ENCODE results near the gene TCFL5.

The TCFL5 gene

DNA sequence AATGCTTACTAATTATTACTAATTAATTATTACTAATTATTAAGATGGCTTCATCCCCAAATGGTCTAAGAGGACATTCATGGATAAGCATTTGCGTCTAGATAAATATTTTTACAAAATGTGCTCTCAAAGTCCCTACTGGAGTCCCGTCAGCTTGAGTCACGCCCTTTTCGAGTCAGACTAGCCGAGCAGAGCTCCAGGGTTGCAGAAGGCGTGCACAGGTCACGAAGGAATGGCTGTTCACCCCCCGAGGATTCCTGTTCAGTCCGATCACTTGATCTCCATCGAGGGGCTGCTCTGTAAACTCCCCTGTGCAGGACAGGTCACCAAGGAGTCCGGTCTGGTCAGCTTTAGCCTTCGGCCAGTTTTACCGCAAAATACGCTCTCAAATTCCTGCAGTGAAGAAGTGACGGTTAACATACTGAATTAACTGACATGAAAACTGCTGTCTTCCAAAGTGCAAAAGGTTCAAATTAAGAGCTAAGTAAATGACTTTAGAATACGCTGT lies 19.9 kb downstream of the TCFL5 start:
- no peak overlapping the region for H3K4me2 ChIP-seq (ENCODE audit: low read depth, low read length, poor library complexity, severe bottlenecking)
- no peaks in the 10 kb centered on the region for H3K36me3 ChIP-seq (ENCODE audit: low read length)
- no peak overlapping the region for H2AFZ ChIP-seq (ENCODE audit: low read depth, low read length, severe bottlenecking)
- H4K20me1 ChIP-seq (ENCODE audit: low read depth, low read length), result no peaks in the 10 kb centered on the region
- no peaks in the 10 kb centered on the region for H3K79me2 ChIP-seq (ENCODE audit: insufficient read depth, low read length)
- TF ChIP-seq, protein P1, sequence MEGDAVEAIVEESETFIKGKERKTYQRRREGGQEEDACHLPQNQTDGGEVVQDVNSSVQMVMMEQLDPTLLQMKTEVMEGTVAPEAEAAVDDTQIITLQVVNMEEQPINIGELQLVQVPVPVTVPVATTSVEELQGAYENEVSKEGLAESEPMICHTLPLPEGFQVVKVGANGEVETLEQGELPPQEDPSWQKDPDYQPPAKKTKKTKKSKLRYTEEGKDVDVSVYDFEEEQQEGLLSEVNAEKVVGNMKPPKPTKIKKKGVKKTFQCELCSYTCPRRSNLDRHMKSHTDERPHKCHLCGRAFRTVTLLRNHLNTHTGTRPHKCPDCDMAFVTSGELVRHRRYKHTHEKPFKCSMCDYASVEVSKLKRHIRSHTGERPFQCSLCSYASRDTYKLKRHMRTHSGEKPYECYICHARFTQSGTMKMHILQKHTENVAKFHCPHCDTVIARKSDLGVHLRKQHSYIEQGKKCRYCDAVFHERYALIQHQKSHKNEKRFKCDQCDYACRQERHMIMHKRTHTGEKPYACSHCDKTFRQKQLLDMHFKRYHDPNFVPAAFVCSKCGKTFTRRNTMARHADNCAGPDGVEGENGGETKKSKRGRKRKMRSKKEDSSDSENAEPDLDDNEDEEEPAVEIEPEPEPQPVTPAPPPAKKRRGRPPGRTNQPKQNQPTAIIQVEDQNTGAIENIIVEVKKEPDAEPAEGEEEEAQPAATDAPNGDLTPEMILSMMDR (IDR thresholded peaks at IDR 0.05; ENCODE audit: insufficient read depth, low read length, poor library complexity, severe bottlenecking), result no peak
- TF ChIP-seq EZH2phosphoT487 (conservative IDR thresholded peaks at IDR 0.05; ENCODE audit: low read length), result no peak
- H3K9me2 ChIP-seq (replicated peaks; ENCODE audit: insufficient read depth, low read length), result no peaks in the 10 kb centered on the region
- no peak overlapping the region for H3K4me3 ChIP-seq (ENCODE audit: insufficient read depth, low read length, poor library complexity, severe bottlenecking)
- H3K9me3 ChIP-seq (ENCODE audit: insufficient read depth, low read length), result no peaks in the 10 kb centered on the region
- H3K27me3 ChIP-seq (ENCODE audit: low read length), result no peaks in the 10 kb centered on the region
- no peaks in the 10 kb centered on the region for H3F3A ChIP-seq (ENCODE audit: insufficient read depth)
- no peak overlapping the region for H3K27ac ChIP-seq (ENCODE audit: low read depth, low read length)
- H3K9ac ChIP-seq (ENCODE audit: low read length), result no peak overlapping the region

DNA sequence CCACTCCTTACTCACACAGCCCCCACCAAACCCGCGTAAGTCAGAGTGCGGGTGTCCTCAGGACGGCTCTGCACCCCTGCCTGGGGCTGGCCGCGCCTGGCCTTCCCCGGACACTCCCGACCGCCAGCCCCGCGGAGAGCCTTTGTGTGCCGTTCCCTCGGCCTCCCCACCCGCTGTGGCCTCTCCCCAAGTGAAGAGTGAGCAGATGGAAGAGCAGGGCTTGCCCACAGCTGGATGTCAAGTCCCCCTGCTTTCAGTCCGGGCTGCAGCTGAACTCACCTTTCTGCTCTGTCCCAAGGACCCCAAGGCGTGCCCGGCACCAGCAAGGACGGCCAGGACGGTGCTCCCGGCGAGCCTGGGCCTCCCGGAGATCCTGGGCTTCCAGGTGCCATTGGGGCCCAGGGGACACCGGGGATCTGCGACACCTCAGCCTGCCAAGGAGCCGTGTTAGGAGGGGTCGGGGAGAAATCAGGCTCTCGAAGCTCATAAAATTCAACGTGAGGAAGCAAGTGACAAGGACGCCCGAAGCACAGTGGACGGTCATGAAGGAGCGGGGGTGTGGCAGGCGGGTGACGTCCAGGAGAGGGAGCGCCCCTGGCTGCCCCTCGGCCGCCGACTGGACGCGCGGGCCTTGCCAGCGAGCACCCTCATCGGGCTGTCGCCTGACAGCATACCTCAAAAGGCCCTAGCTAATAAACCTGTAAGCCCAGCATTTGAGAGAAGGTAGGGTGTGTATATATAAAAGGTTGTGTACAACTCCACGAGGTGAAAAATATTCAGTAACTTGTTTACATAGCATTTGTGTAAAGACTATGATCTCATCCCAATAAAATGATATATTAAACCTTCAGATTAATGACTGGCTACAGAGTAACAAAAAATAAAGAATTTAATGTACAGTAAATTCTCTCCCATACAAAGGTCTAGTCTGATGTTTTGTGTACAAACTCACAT lies 21.1 kb downstream of the TCFL5 start:
- H4K20me1 ChIP-seq (ENCODE audit: low read depth, low read length), result no peaks in the 10 kb centered on the region
- H3F3A ChIP-seq (ENCODE audit: insufficient read depth), result no peaks in the 10 kb centered on the region
- H3K9ac ChIP-seq (ENCODE audit: low read length), result no peak overlapping the region
- H3K4me3 ChIP-seq (ENCODE audit: insufficient read depth, low read length, poor library complexity, severe bottlenecking), result no peak overlapping the region
- H3K27ac ChIP-seq (ENCODE audit: low read depth, low read length), result no peak overlapping the region
- TF ChIP-seq, protein P1 (IDR thresholded peaks at IDR 0.05; ENCODE audit: insufficient read depth, low read length, poor library complexity, severe bottlenecking), result no peak
- TF ChIP-seq EZH2phosphoT487 (conservative IDR thresholded peaks at IDR 0.05; ENCODE audit: low read length), result no peak
- no peaks in the 10 kb centered on the region for H3K9me2 ChIP-seq (replicated peaks; ENCODE audit: insufficient read depth, low read length)
- no peaks in the 10 kb centered on the region for H3K36me3 ChIP-seq (ENCODE audit: low read length)
- H3K4me2 ChIP-seq (ENCODE audit: low read depth, low read length, poor library complexity, severe bottlenecking), result no peak overlapping the region
- H3K9me3 ChIP-seq (ENCODE audit: insufficient read depth, low read length), result no peaks in the 10 kb centered on the region
- no peaks in the 10 kb centered on the region for H3K79me2 ChIP-seq (ENCODE audit: insufficient read depth, low read length)
- H3K27me3 ChIP-seq (ENCODE audit: low read length), result no peaks in the 10 kb centered on the region
- H2AFZ ChIP-seq (ENCODE audit: low read depth, low read length, severe bottlenecking), result no peak overlapping the region

DNA sequence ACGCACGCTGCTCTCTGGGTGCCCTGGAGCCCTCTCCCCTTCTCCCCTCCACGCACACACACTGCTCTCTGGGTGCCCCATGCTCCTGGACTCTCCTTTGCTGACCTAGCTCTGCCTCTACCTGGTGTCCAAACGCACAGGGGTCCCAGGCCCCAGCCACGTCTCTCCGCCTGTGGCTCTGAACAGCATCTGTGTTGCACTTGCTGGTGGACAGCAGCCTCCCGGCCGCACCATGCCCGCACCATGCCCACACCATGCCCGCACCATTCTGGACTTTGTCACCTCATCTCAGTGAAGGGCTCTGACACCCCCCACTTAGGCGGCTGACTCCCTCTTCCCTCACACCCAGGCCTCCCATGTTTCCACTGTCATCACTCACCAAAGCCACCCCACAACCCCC lies 21.8 kb downstream of the TCFL5 start:
- no peak for TF ChIP-seq EZH2phosphoT487 (conservative IDR thresholded peaks at IDR 0.05; ENCODE audit: low read length)
- Histone ChIP-seq H4K20me1 (ENCODE audit: low read depth, low read length) (no peaks in the 10 kb centered on the region), H3K36me3 (ENCODE audit: low read length) (no peaks in the 10 kb centered on the region), H3K27ac (ENCODE audit: low read depth, low read length) (no peak overlapping the region), H3K9me2 (replicated peaks; ENCODE audit: insufficient read depth, low read length) (no peaks in the 10 kb centered on the region), H3K9ac (ENCODE audit: low read length) (no peak overlapping the region), H3K9me3 (ENCODE audit: insufficient read depth, low read length) (no peaks in the 10 kb centered on the region), H3K4me2 (ENCODE audit: low read depth, low read length, poor library complexity, severe bottlenecking) (no peak overlapping the region), H3K79me2 (ENCODE audit: insufficient read depth, low read length) (no peaks in the 10 kb centered on the region), H3K4me3 (ENCODE audit: insufficient read depth, low read length, poor library complexity, severe bottlenecking) (no peak overlapping the region), H2AFZ (ENCODE audit: low read depth, low read length, severe bottlenecking) (no peak overlapping the region), H3F3A (ENCODE audit: insufficient read depth) (no peaks in the 10 kb centered on the region), H3K27me3 (ENCODE audit: low read length) (no peaks in the 10 kb centered on the region)

DNA sequence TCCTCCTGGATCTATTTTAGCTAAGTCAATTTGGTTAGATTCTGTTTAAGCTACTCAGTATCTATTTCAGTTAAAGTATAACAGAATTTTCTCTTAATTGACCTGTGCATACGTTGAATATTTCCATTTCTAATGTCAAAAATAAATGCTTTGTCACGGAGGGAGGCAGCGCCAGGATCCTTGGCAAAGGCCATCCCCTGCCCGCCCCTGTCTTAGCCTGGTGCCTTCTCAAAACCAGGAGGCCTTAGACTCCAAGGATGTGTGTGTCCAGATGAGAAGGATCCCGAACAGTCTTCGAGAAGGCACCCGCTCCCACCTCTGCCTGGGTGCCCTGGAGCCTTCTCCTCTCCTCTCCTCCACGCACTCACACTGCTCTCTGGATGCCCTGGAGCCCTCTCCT lies 22.4 kb downstream of the TCFL5 start:
- H2AFZ ChIP-seq (ENCODE audit: low read depth, low read length, severe bottlenecking), result no peak overlapping the region
- no peaks in the 10 kb centered on the region for H4K20me1 ChIP-seq (ENCODE audit: low read depth, low read length)
- no peaks in the 10 kb centered on the region for H3K9me2 ChIP-seq (replicated peaks; ENCODE audit: insufficient read depth, low read length)
- H3F3A ChIP-seq (ENCODE audit: insufficient read depth), result no peaks in the 10 kb centered on the region
- no peaks in the 10 kb centered on the region for H3K9me3 ChIP-seq (ENCODE audit: insufficient read depth, low read length)
- H3K27me3 ChIP-seq (ENCODE audit: low read length), result no peaks in the 10 kb centered on the region
- no peak overlapping the region for H3K4me2 ChIP-seq (ENCODE audit: low read depth, low read length, poor library complexity, severe bottlenecking)
- no peak overlapping the region for H3K27ac ChIP-seq (ENCODE audit: low read depth, low read length)
- H3K36me3 ChIP-seq (ENCODE audit: low read length), result no peaks in the 10 kb centered on the region
- TF ChIP-seq, protein P1 (IDR thresholded peaks at IDR 0.05; ENCODE audit: insufficient read depth, low read length, poor library complexity, severe bottlenecking), result no peak
- TF ChIP-seq EZH2phosphoT487 (conservative IDR thresholded peaks at IDR 0.05; ENCODE audit: low read length), result no peak
- no peak overlapping the region for H3K4me3 ChIP-seq (ENCODE audit: insufficient read depth, low read length, poor library complexity, severe bottlenecking)
- no peaks in the 10 kb centered on the region for H3K79me2 ChIP-seq (ENCODE audit: insufficient read depth, low read length)
- H3K9ac ChIP-seq (ENCODE audit: low read length), result no peak overlapping the region

Data from SU-DHL-6 (cell line).